Ascending aorta (tissue), 2 donors: ENCODE data around the gene POLR1E. TPM values are rescaled to one million over a fixed set of nuclear protein-coding genes. Genes with fewer than 3 reads are reported as not detected.

Source experiments
- DNase-seq, 2 donors: peaks; one replicate each; pipeline ENCODE4 v3.0.0-alpha.2; 2019; ENCODE audit warnings: low spot score in 2 of 2
- H3K27ac ChIP-seq, 2 donors: fragments of 200-600 bp; sonication (generic); one replicate each; pipeline ENCODE4 v1.5.1; 2016 to 2017; ENCODE audit warnings: mild to moderate bottlenecking in 1 of 2
- H3K27me3 ChIP-seq: fragments of 200-600 bp; sonication (generic); one replicate; pipeline ENCODE4 v1.5.1; 2017
- H3K36me3 ChIP-seq, 2 donors: fragments of 200-600 bp; sonication (generic); one replicate each; pipeline ENCODE4 v1.5.1; 2016
- H3K4me1 ChIP-seq, 2 donors: fragments of 200-600 bp; sonication (generic); one replicate each; pipeline ENCODE4 v1.5.1; 2016 to 2017; ENCODE audit warnings: mild to moderate bottlenecking in 1 of 2
- H3K4me3 ChIP-seq, 2 donors: fragments of 200-600 bp; sonication (generic); one replicate each; pipeline ENCODE4 v1.5.1; 2016 to 2017; ENCODE audit warnings: mild to moderate bottlenecking in 1 of 2
- H3K9me3 ChIP-seq, 2 donors: fragments of 200-600 bp; sonication (generic); one replicate each; pipeline ENCODE4 v1.5.1; 2016
- CTCF ChIP-seq, 3 experiments: fragments of 200-600 bp in 2 of 3; fragments of 450-650 bp in 1 of 3; sonication (generic) in 2 of 3; IDR thresholded peaks; one replicate each; pipeline ENCODE4 v1.5.1; 2016 to 2019; ENCODE audit warnings: antibody characterized with exemption in 3 of 3, mild to moderate bottlenecking in 1 of 3, moderate library complexity in 1 of 3
- intact Hi-C: fragments of 100-400 bp; cut with DNase I; formaldehyde crosslinking; loops from one replicate; pipeline ENCODE4 v1.15.1; 2023
- total RNA-seq: library from RNA; depleted of rRNA; stranded (reverse); fragments of >200 nt; gene quantifications from one replicate; pipeline ENCODE4 v1.1.0, GENCODE V29; 2016

Gene POLR1E
- total RNA-seq, 1 donor from 2014 or later: 18.0 TPM

GRCh38 chr9:37441776-37442370 lies 43.9 kb upstream of the POLR1E start:
- no peak overlapping the region for H3K27ac ChIP-seq
- H3K36me3 ChIP-seq: peaks cover 40 to 60% of the 10 kb centered on the region in 2 donors
- no peak overlapping the region for H3K4me3 ChIP-seq
- no peaks in the 10 kb centered on the region for H3K4me1 ChIP-seq
- no peak for TF ChIP-seq CTCF (IDR thresholded peaks at IDR 0.05)
- intact Hi-C loops: no loop called here
- no peaks in the 10 kb centered on the region for H3K27me3 ChIP-seq
- no peak for DNase-seq
- no peaks in the 10 kb centered on the region for H3K9me3 ChIP-seq

DNA sequence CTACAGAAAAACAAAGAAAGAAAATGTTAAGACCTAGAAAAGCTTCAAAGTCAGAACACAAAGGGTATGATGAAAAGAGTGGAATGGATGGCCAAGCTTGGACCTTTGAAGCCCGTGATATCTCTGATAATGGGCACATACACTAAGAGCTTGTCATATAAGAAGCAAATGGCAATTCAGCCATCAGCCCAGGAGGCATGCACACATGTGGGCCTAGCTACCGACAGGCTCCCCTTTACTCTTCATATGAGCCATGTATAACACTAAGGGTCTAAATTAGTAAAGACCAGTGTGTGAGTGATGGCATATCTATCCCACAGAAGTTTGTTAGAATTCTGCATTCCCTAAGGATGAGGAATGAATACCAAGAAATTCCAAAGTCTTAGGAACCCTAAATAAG lies 43.2 kb upstream of the POLR1E start:
- no peak for DNase-seq
- Histone ChIP-seq H3K9me3 (no peaks in the 10 kb centered on the region), H3K36me3 (peaks cover 34 to 53% of the 10 kb centered on the region in 2 donors), H3K27ac (no peak overlapping the region), H3K4me3 (no peak overlapping the region), H3K27me3 (no peaks in the 10 kb centered on the region), H3K4me1 (no peaks in the 10 kb centered on the region)
- TF ChIP-seq CTCF (IDR thresholded peaks at IDR 0.05): no peak
- intact Hi-C loops: no loop called here

DNA sequence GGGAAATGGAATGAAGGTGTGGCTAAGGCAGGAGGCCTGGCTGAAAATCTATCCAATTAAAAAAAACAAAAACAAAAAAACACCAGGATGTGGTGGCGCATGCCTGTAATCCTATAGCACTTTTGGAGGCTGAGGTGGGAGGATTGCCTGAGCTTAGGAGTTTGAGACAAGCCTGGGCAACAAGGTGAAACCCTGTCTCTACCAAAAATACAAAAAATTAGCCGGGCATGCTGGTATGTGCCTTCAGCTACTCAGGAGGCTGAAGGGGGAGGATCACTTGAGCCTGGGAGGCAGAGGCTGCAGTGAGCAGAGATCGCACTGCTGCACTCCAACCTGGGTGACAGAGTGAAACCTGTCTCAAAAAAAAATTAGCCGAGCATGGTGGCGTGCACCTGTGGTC lies 42.2 kb upstream of the POLR1E start:
- no peaks in the 10 kb centered on the region for H3K27me3 ChIP-seq
- H3K9me3 ChIP-seq: no peaks in the 10 kb centered on the region
- no peak for TF ChIP-seq CTCF (IDR thresholded peaks at IDR 0.05)
- H3K4me3 ChIP-seq: no peak overlapping the region
- H3K27ac ChIP-seq: no peak overlapping the region
- H3K36me3 ChIP-seq: peaks cover 25 to 43% of the 10 kb centered on the region in 2 donors
- no peaks in the 10 kb centered on the region for H3K4me1 ChIP-seq
- intact Hi-C loops: no loop called here
- no peak for DNase-seq

DNA sequence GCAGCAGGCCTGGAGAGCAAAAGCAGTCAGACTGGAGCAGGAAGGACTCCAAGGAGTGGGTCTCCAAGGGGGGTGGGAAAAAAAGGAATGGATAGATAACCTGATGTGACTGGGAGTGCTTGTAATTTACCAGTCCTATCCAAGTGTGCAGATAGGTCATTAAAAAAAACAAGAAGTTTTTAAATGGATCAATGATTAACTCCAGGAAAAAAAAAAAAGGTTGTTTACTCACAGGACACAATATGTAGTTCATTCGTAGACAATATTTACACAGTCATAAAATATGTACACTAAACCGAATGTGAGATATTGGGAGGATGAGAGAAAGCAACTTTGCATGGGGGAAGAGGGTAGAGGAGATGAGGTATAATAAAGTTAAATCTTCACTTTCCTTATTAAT lies 40.9 kb upstream of the POLR1E start:
- H3K36me3 ChIP-seq: peaks cover 18 to 35% of the 10 kb centered on the region in 2 donors
- no peak overlapping the region for H3K27ac ChIP-seq
- no peaks in the 10 kb centered on the region for H3K4me1 ChIP-seq
- no peaks in the 10 kb centered on the region for H3K27me3 ChIP-seq
- no peak overlapping the region for H3K4me3 ChIP-seq
- TF ChIP-seq CTCF (IDR thresholded peaks at IDR 0.05): no peak
- no peaks in the 10 kb centered on the region for H3K9me3 ChIP-seq
- DNase-seq: no peak
- intact Hi-C loops: no loop called here

GRCh38 chr9:37445832-37446231 lies 39.9 kb upstream of the POLR1E start:
- H3K9me3 ChIP-seq: no peaks in the 10 kb centered on the region
- intact Hi-C loops: no loop called here
- no peak overlapping the region for H3K4me3 ChIP-seq
- no peak for DNase-seq
- no peak overlapping the region for H3K27ac ChIP-seq
- H3K4me1 ChIP-seq: no peaks in the 10 kb centered on the region
- TF ChIP-seq CTCF (IDR thresholded peaks at IDR 0.05): no peak
- H3K27me3 ChIP-seq: no peaks in the 10 kb centered on the region
- H3K36me3 ChIP-seq: peaks cover 16 to 25% of the 10 kb centered on the region in 2 donors

DNA sequence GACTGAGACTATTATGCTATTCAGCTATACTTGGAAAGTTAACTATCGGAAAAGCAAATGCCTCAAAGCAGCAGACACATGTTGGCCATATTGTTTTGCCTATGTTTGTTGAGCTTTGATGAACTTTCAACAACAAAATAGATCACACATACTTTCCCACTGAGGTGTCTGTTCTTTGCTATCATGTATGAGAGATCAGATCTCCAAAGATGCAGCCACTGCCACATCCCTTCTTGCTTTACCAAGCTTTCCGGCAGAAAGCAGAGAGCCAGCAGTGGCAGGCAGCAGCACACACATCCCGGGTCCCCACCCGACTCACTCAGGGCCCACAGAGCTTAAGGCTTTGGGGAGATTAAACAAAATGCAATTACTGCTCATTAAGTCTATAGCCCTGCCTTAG lies 39.3 kb upstream of the POLR1E start:
- TF ChIP-seq CTCF (IDR thresholded peaks at IDR 0.05): no peak
- no peak overlapping the region for H3K4me3 ChIP-seq
- no peaks in the 10 kb centered on the region for H3K27me3 ChIP-seq
- no peaks in the 10 kb centered on the region for H3K4me1 ChIP-seq
- peaks cover 10 to 20% of the 10 kb centered on the region in 2 donors for H3K36me3 ChIP-seq
- no peaks in the 10 kb centered on the region for H3K9me3 ChIP-seq
- intact Hi-C loops: no loop called here
- H3K27ac ChIP-seq: no peak overlapping the region
- DNase-seq: no peak
